Transverse colon (tissue), 4 donors: ENCODE results near the gene PARPBP.

ENCODE experiments used
- POLR2AphosphoS5 ChIP-seq, 3 donors: sonication (generic); formaldehyde crosslinking; IDR thresholded peaks; one replicate each; pipeline ENCODE4 v1.6.1; 2016; ENCODE audit warnings: antibody characterized with exemption in 3 of 3
- TF ChIP-seq, protein P1 (sequence below), 5 experiments: fragments of 200-600 bp in 3 of 5; fragments of 450-650 bp in 2 of 5; sonication (generic) in 3 of 5; IDR thresholded peaks; 1 replicate in 2 of 5; 2 replicates in 3 of 5; pipeline ENCODE4 v1.5.1; 2016 to 2017; ENCODE audit warnings: antibody characterized with exemption in 5 of 5, inconsistent platforms in 3 of 5, mild to moderate bottlenecking in 2 of 5, moderate library complexity in 1 of 5

DNA sequence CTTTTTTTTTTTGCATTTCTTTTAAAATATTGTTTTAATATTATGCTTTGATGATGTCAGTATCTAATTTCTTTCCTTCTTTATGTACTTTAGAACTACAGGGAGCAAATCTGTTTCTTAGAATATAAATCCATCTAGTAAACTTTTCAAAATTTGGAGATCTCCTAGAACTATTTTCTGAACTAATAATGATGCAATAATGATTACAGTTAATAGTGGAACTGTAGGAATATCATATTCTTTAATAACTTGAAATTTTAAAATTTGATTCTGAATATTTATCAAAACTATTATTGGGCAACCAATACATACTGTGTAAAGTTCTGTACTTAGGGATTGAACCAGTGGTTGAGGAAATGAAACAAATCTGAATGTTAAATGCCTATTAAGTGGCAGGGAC, 100.8 kb downstream of the PARPBP start:
- TF ChIP-seq, protein P1, sequence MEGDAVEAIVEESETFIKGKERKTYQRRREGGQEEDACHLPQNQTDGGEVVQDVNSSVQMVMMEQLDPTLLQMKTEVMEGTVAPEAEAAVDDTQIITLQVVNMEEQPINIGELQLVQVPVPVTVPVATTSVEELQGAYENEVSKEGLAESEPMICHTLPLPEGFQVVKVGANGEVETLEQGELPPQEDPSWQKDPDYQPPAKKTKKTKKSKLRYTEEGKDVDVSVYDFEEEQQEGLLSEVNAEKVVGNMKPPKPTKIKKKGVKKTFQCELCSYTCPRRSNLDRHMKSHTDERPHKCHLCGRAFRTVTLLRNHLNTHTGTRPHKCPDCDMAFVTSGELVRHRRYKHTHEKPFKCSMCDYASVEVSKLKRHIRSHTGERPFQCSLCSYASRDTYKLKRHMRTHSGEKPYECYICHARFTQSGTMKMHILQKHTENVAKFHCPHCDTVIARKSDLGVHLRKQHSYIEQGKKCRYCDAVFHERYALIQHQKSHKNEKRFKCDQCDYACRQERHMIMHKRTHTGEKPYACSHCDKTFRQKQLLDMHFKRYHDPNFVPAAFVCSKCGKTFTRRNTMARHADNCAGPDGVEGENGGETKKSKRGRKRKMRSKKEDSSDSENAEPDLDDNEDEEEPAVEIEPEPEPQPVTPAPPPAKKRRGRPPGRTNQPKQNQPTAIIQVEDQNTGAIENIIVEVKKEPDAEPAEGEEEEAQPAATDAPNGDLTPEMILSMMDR (IDR thresholded peaks at IDR 0.05), result no peak
- no peak for TF ChIP-seq POLR2AphosphoS5 (IDR thresholded peaks at IDR 0.05)
